ENCODE measurements around the gene MRI1. TPM values are rescaled to one million over a fixed set of nuclear protein-coding genes. Genes with fewer than 3 reads are reported as not detected.
A peak's percentile ranks its signal among the peaks of the same experiment; 100 is the strongest.

MRI1 gene
- polyA plus RNA-seq, 1 donor (not counting 4 experiments of a cell fraction or from before 2014, with no cell fraction given): 22.8 TPM

DNA sequence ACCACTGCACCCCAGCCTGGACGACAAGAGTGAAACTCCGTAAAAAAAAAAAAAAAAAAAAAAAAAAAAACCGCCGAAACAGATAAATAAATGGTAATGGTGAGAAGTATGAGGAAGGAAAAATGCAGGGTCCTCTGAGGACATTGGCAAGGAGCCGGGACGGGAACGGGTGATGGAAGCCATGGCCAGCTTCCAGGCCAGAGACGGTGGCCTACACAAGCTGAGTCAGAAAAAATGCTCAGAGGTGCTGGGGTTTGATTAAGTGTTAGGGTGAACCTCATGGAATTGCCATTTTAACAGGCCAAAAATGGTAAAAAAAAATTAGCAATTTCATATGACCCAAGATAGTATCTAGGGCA lies 30.1 kb downstream of the MRI1 start:
- Histone ChIP-seq H4K20me1 (ENCODE audit: control insufficient read depth, extremely low read depth, insufficient read depth, low read length) (no peaks in the 10 kb centered on the region), H3K9me3 (ENCODE audit: control insufficient read depth, low read depth, low read length) (no peaks in the 10 kb centered on the region), H3K36me3 (ENCODE audit: control insufficient read depth in 2 of 2, extremely low read depth in 1 of 2, insufficient read depth in 2 of 2, low read length in 2 of 2) (no peaks in the 10 kb centered on the region), H3K79me2 (ENCODE audit: control insufficient read depth, insufficient read depth, low read length) (peaks cover 4% of the 10 kb centered on the region), H3K27ac (ENCODE audit: control insufficient read depth, insufficient read depth, low read length) (peak overlapping the region; percentile 94), H3K4me3 (ENCODE audit: control insufficient read depth in 2 of 3, extremely low read depth in 1 of 3, insufficient read depth in 2 of 3, low read depth in 1 of 3, low read length in 3 of 3) (peak overlapping the region; percentile 76 to 91 (median 90)), H3K4me1 (ENCODE audit: control insufficient read depth, extremely low read depth, insufficient read depth, low read length) (peaks cover 30% of the 10 kb centered on the region), H3K9me1 (ENCODE audit: control insufficient read depth, extremely low read depth, insufficient read depth, low read length) (peaks cover 2% of the 10 kb centered on the region), H3K9ac (ENCODE audit: control insufficient read depth, extremely low read depth, insufficient read depth, low read length) (peak overlapping the region; percentile 97), H2AFZ (ENCODE audit: control insufficient read depth, low read length) (peak overlapping the region; percentile 63), H3K27me3 (ENCODE audit: control insufficient read depth, extremely low read depth, insufficient read depth, low read length) (no peaks in the 10 kb centered on the region), H3K4me2 (ENCODE audit: control insufficient read depth, extremely low read depth, insufficient read depth, low read depth, low read length) (peak overlapping the region; percentile 97)
- dilution Hi-C loops (cut with MboI; ENCODE audit: extremely low pct_ligation_motif_present, low sequenced_read_pairs): no loop called here
- FAIRE-seq: no peak
- TF ChIP-seq, protein P1, sequence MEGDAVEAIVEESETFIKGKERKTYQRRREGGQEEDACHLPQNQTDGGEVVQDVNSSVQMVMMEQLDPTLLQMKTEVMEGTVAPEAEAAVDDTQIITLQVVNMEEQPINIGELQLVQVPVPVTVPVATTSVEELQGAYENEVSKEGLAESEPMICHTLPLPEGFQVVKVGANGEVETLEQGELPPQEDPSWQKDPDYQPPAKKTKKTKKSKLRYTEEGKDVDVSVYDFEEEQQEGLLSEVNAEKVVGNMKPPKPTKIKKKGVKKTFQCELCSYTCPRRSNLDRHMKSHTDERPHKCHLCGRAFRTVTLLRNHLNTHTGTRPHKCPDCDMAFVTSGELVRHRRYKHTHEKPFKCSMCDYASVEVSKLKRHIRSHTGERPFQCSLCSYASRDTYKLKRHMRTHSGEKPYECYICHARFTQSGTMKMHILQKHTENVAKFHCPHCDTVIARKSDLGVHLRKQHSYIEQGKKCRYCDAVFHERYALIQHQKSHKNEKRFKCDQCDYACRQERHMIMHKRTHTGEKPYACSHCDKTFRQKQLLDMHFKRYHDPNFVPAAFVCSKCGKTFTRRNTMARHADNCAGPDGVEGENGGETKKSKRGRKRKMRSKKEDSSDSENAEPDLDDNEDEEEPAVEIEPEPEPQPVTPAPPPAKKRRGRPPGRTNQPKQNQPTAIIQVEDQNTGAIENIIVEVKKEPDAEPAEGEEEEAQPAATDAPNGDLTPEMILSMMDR (optimal IDR thresholded peaks at IDR 0.05 in 1 of 3, IDR thresholded peaks at IDR 0.05 in 1 of 3, conservative IDR thresholded peaks at IDR 0.05 in 1 of 3; ENCODE audit: extremely low read depth in 1 of 3, insufficient read depth in 2 of 3, low read length in 3 of 3): no peak
- no peak for TF ChIP-seq EZH2 (IDR thresholded peaks at IDR 0.05; ENCODE audit: low read length)
- DNase-seq (ENCODE audit: low read depth, low spot score): no peak

DNA sequence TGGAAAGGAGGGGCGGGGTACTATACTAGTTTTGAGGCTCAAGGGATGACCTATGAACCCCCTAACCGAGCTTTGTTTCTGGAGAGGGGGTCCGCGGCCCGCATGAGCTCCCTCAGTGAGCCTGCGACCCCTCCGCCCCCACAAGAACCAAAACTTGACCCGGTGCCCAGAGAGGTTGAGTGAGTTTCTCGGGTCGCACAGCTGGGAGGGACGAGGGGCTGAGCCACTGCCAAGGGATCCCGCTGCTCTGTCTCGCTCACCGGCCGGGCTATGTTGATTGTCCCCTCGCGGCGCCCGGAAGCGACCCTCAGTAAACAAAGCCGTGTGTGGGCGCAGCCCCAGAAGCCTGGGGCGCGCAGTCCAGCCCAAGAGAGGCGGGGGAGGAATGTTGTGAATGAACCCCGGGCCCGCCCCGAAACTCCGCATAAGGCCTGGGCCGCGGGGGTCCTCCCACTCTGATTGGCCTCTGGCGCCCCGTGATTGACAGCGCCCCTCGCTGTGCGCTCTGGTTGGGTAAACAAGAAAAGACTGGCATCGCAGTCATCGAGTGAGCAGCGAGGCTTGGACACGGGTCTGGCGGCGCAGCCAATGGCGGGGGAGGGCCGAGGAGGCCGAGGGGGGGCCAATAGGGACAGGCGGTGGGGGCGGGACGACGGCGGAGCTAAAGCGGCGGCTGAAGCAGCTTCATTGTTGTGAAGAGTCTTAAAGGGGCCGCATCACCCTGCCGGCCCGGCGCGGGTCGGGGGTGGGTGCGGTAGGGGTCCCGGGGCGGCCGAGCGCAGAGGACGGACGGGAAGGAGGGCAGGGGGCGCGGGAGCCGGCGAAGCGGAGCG lies 30.7 kb downstream of the MRI1 start, which contains the start of gene ZSWIM4:
Gene ZSWIM4, plus strand, starts transcription at position 687 of the 833 bp plus-strand sequence. CDS start 206 bp downstream, outside the sequence.
- peaks cover 4% of the 10 kb centered on the region for H3K79me2 ChIP-seq (ENCODE audit: control insufficient read depth, insufficient read depth, low read length)
- H3K9me3 ChIP-seq (ENCODE audit: control insufficient read depth, low read depth, low read length): no peaks in the 10 kb centered on the region
- peak within 1 kb of the TSS; percentile 76 to 91 (median 90) for H3K4me3 ChIP-seq (ENCODE audit: control insufficient read depth in 2 of 3, extremely low read depth in 1 of 3, insufficient read depth in 2 of 3, low read depth in 1 of 3, low read length in 3 of 3)
- H3K4me2 ChIP-seq (ENCODE audit: control insufficient read depth, extremely low read depth, insufficient read depth, low read depth, low read length): peak within 1 kb of the TSS; percentile 97
- no peaks in the 10 kb centered on the region for H4K20me1 ChIP-seq (ENCODE audit: control insufficient read depth, extremely low read depth, insufficient read depth, low read length)
- peak within 1 kb of the TSS; percentile 94 for H3K27ac ChIP-seq (ENCODE audit: control insufficient read depth, insufficient read depth, low read length)
- dilution Hi-C loops (cut with MboI; ENCODE audit: extremely low pct_ligation_motif_present, low sequenced_read_pairs): no loop called here
- peak within 1 kb of the TSS; percentile 63 for H2AFZ ChIP-seq (ENCODE audit: control insufficient read depth, low read length)
- peak; percentile 88 for DNase-seq (ENCODE audit: low read depth, low spot score)
- no peak for FAIRE-seq
- H3K9me1 ChIP-seq (ENCODE audit: control insufficient read depth, extremely low read depth, insufficient read depth, low read length): peaks cover 2% of the 10 kb centered on the region
- TF ChIP-seq, protein P1 (optimal IDR thresholded peaks at IDR 0.05 in 1 of 3, IDR thresholded peaks at IDR 0.05 in 1 of 3, conservative IDR thresholded peaks at IDR 0.05 in 1 of 3; ENCODE audit: extremely low read depth in 1 of 3, insufficient read depth in 2 of 3, low read length in 3 of 3): no peak
- no peak for TF ChIP-seq EZH2 (IDR thresholded peaks at IDR 0.05; ENCODE audit: low read length)
- peak within 1 kb of the TSS; percentile 97 for H3K9ac ChIP-seq (ENCODE audit: control insufficient read depth, extremely low read depth, insufficient read depth, low read length)
- H3K36me3 ChIP-seq (ENCODE audit: control insufficient read depth in 2 of 2, extremely low read depth in 1 of 2, insufficient read depth in 2 of 2, low read length in 2 of 2): no peaks in the 10 kb centered on the region
- peaks cover 30% of the 10 kb centered on the region for H3K4me1 ChIP-seq (ENCODE audit: control insufficient read depth, extremely low read depth, insufficient read depth, low read length)
- H3K27me3 ChIP-seq (ENCODE audit: control insufficient read depth, extremely low read depth, insufficient read depth, low read length): no peaks in the 10 kb centered on the region

Measured in keratinocyte (primary cell).